ENCODE results near the gene OGDH. TPM values are rescaled to one million over a fixed set of nuclear protein-coding genes. Genes with fewer than 3 reads are reported as not detected.

Gene OGDH
- total and polyA plus RNA-seq, 4 donors, result 27.0 to 95.3 (median 56.6) TPM

DNA sequence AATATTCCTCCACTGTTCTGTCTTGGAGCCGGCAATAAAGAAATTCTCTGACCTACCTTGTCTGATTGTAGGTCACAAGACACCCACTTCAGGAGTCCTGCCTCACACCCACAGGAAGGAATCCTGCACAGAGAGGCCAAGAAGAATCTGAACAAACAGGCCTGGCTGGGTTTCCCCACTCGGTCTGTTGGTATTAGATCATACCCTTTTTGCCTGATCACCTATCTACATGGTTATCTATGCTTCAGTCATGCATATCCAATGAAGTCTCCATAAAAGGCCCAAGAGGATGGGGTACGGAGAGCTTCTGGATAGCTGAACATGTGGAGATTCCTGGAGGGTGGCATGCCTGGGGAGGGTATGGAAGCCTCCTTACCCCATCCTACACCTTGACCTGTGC is 12.3 kb downstream of the OGDH start:
- 84 to 91% methylated on average over 3 of the region's 3 CpGs for WGBS, 2 donors
- H3K27ac ChIP-seq (ENCODE audit: low read depth in 1 of 2, low read length in 2 of 2), result no peak overlapping the region
- no peak overlapping the region for H3K4me3 ChIP-seq (ENCODE audit: low read length in 2 of 2)
- no peaks in the 10 kb centered on the region for H3K4me1 ChIP-seq (ENCODE audit: control insufficient read depth in 1 of 2, insufficient read depth in 2 of 2, low read length in 2 of 2)
- no peak for ATAC-seq (ENCODE audit: low FRiP score)
- no peak for DNase-seq
- intact Hi-C loops (cut with DNase I), result no loop called here
- no peaks in the 10 kb centered on the region for H3K9me3 ChIP-seq (ENCODE audit: control insufficient read depth, low read length)
- H3K36me3 ChIP-seq (ENCODE audit: control insufficient read depth in 1 of 2, insufficient read depth in 2 of 2, low read length in 1 of 2), result no peaks in the 10 kb centered on the region
- H3K27me3 ChIP-seq (ENCODE audit: control insufficient read depth in 1 of 2, insufficient read depth in 2 of 2, low read length in 1 of 2), result no peaks in the 10 kb centered on the region

- Histone ChIP-seq H3K36me3 (ENCODE audit: control insufficient read depth in 1 of 2, insufficient read depth in 2 of 2, low read length in 1 of 2) (peaks cover 0 to 2% of the 10 kb centered on the region in 2 donors), H3K9me3 (ENCODE audit: control insufficient read depth, low read length) (no peaks in the 10 kb centered on the region), H3K4me3 (ENCODE audit: low read length in 2 of 2) (no peak overlapping the region), H3K27ac (ENCODE audit: low read depth in 1 of 2, low read length in 2 of 2) (no peak overlapping the region), H3K4me1 (ENCODE audit: control insufficient read depth in 1 of 2, insufficient read depth in 2 of 2, low read length in 2 of 2) (no peaks in the 10 kb centered on the region), H3K27me3 (ENCODE audit: control insufficient read depth in 1 of 2, insufficient read depth in 2 of 2, low read length in 1 of 2) (no peaks in the 10 kb centered on the region)
- ATAC-seq (ENCODE audit: low FRiP score) (no peak), DNase-seq (no peak)
- WGBS, 2 donors, result 89 to 91% methylated on average over 11 of the region's 11 CpGs
- intact Hi-C loops (cut with DNase I), result no loop called here
Measured at GRCh38 chr7:44621034-44621749, 14.8 kb downstream of the OGDH start.

- no peak overlapping the region for H3K27ac ChIP-seq (ENCODE audit: low read depth in 1 of 2, low read length in 2 of 2)
- ATAC-seq (ENCODE audit: low FRiP score) (no peak), DNase-seq (no peak)
- intact Hi-C loops (cut with DNase I), result no loop called here
- no peaks in the 10 kb centered on the region for H3K27me3 ChIP-seq (ENCODE audit: control insufficient read depth in 1 of 2, insufficient read depth in 2 of 2, low read length in 1 of 2)
- H3K36me3 ChIP-seq (ENCODE audit: control insufficient read depth in 1 of 2, insufficient read depth in 2 of 2, low read length in 1 of 2), result peaks cover 0 to 2% of the 10 kb centered on the region in 2 donors
- H3K9me3 ChIP-seq (ENCODE audit: control insufficient read depth, low read length), result no peaks in the 10 kb centered on the region
- WGBS, 2 donors, result 93 to 94% methylated on average over 5 of the region's 5 CpGs
- no peak overlapping the region for H3K4me3 ChIP-seq (ENCODE audit: low read length in 2 of 2)
- H3K4me1 ChIP-seq (ENCODE audit: control insufficient read depth in 1 of 2, insufficient read depth in 2 of 2, low read length in 2 of 2), result no peaks in the 10 kb centered on the region
Measured at GRCh38 chr7:44621750-44622103, 15.3 kb downstream of the OGDH start.

- no peak overlapping the region for H3K27ac ChIP-seq (ENCODE audit: low read depth in 1 of 2, low read length in 2 of 2)
- H3K4me1 ChIP-seq (ENCODE audit: control insufficient read depth in 1 of 2, insufficient read depth in 2 of 2, low read length in 2 of 2), result no peaks in the 10 kb centered on the region
- no peak for ATAC-seq (ENCODE audit: low FRiP score)
Measured at GRCh38 chr7:44622342-44623151, 16.1 kb downstream of the OGDH start.

GRCh38 chr7:44624318-44624717 is 17.9 kb downstream of the OGDH start:
- WGBS, 2 donors, result 94 to 95% methylated on average over 9 of the region's 9 CpGs
- no peaks in the 10 kb centered on the region for H3K9me3 ChIP-seq (ENCODE audit: control insufficient read depth, low read length)
- no peaks in the 10 kb centered on the region for H3K27me3 ChIP-seq (ENCODE audit: control insufficient read depth in 1 of 2, insufficient read depth in 2 of 2, low read length in 1 of 2)
- H3K36me3 ChIP-seq (ENCODE audit: control insufficient read depth in 1 of 2, insufficient read depth in 2 of 2, low read length in 1 of 2), result peaks cover 0 to 2% of the 10 kb centered on the region in 2 donors
- intact Hi-C loops (cut with DNase I), result no loop called here
- H3K4me3 ChIP-seq (ENCODE audit: low read length in 2 of 2), result no peak overlapping the region
- ATAC-seq (ENCODE audit: low FRiP score) (no peak), DNase-seq (no peak)
- no peak overlapping the region for H3K27ac ChIP-seq (ENCODE audit: low read depth in 1 of 2, low read length in 2 of 2)
- no peaks in the 10 kb centered on the region for H3K4me1 ChIP-seq (ENCODE audit: control insufficient read depth in 1 of 2, insufficient read depth in 2 of 2, low read length in 2 of 2)

More at GRCh38 chr7:44622342-44623151, 16.1 kb downstream of the OGDH start:
- H3K9me3 ChIP-seq (ENCODE audit: control insufficient read depth, low read length), result no peaks in the 10 kb centered on the region
- H3K4me3 ChIP-seq (ENCODE audit: low read length in 2 of 2), result no peak overlapping the region
- intact Hi-C loops (cut with DNase I), result no loop called here
- H3K36me3 ChIP-seq (ENCODE audit: control insufficient read depth in 1 of 2, insufficient read depth in 2 of 2, low read length in 1 of 2), result peaks cover 0 to 2% of the 10 kb centered on the region in 2 donors
- no peak for DNase-seq
- 89 to 93% methylated on average over 5 of the region's 5 CpGs for WGBS, 2 donors
- no peaks in the 10 kb centered on the region for H3K27me3 ChIP-seq (ENCODE audit: control insufficient read depth in 1 of 2, insufficient read depth in 2 of 2, low read length in 1 of 2)

- ATAC-seq (ENCODE audit: low FRiP score), result no peak
- no peaks in the 10 kb centered on the region for H3K9me3 ChIP-seq (ENCODE audit: control insufficient read depth, low read length)
- DNase-seq, result no peak
- H3K4me3 ChIP-seq (ENCODE audit: low read length in 2 of 2), result no peak overlapping the region
- intact Hi-C loops (cut with DNase I), result no loop called here
- no peak overlapping the region for H3K27ac ChIP-seq (ENCODE audit: low read depth in 1 of 2, low read length in 2 of 2)
- peaks cover 0 to 2% of the 10 kb centered on the region in 2 donors for H3K36me3 ChIP-seq (ENCODE audit: control insufficient read depth in 1 of 2, insufficient read depth in 2 of 2, low read length in 1 of 2)
- WGBS, 2 donors, result 73 to 76% methylated on average over 6 of the region's 6 CpGs
- H3K27me3 ChIP-seq (ENCODE audit: control insufficient read depth in 1 of 2, insufficient read depth in 2 of 2, low read length in 1 of 2), result no peaks in the 10 kb centered on the region
- H3K4me1 ChIP-seq (ENCODE audit: control insufficient read depth in 1 of 2, insufficient read depth in 2 of 2, low read length in 2 of 2), result no peaks in the 10 kb centered on the region
Measured at GRCh38 chr7:44625526-44626471, 19.4 kb downstream of the OGDH start.

- no peaks in the 10 kb centered on the region for H3K9me3 ChIP-seq (ENCODE audit: control insufficient read depth, low read length)
- no peaks in the 10 kb centered on the region for H3K27me3 ChIP-seq (ENCODE audit: control insufficient read depth in 1 of 2, insufficient read depth in 2 of 2, low read length in 1 of 2)
- no peak overlapping the region for H3K27ac ChIP-seq (ENCODE audit: low read depth in 1 of 2, low read length in 2 of 2)
- intact Hi-C loops (cut with DNase I), result no loop called here
- H3K36me3 ChIP-seq (ENCODE audit: control insufficient read depth in 1 of 2, insufficient read depth in 2 of 2, low read length in 1 of 2), result peaks cover 0 to 2% of the 10 kb centered on the region in 2 donors
- WGBS, 2 donors, result 73% methylated on average over 4 of the region's 4 CpGs
- H3K4me1 ChIP-seq (ENCODE audit: control insufficient read depth in 1 of 2, insufficient read depth in 2 of 2, low read length in 2 of 2), result no peaks in the 10 kb centered on the region
- ATAC-seq (ENCODE audit: low FRiP score) (no peak), DNase-seq (no peak)
- H3K4me3 ChIP-seq (ENCODE audit: low read length in 2 of 2), result no peak overlapping the region
Measured at GRCh38 chr7:44626620-44627019, 20.2 kb downstream of the OGDH start.

DNA sequence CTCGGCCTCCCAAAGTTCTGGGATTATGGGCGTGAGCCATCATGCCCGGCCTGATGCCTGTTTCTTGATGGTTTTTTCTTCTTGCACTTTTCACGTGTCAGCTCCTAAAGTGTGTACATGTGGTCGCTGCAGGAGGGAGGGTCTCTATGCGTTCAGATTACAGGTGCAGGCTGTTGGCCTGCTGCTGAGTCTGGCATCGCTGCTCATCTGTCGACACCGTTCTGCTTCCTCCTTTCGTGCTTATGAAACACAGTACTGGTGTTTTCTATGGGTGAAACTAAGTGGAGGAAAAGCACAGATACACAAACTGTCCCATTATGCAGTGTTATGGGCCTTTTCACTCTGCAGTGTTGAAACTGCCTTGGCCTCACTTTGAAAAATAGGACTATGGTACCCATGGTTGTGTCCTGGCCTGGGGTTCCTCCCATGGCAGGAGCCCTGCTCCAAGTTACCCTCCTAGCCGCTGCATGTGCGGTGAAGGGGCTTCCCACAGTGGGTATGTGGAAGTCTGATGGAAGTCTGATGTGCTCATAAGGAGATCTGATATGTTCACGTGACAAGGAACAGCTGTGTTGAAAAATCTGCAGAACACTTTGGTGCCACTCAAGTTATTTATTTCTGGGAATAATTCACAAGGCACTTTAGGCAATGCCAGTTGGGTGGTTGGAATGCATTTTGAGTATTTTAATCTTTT is 23.5 kb downstream of the OGDH start:
- no peaks in the 10 kb centered on the region for H3K36me3 ChIP-seq (ENCODE audit: control insufficient read depth in 1 of 2, insufficient read depth in 2 of 2, low read length in 1 of 2)
- H3K27ac ChIP-seq (ENCODE audit: low read depth in 1 of 2, low read length in 2 of 2), result no peak overlapping the region
- H3K4me3 ChIP-seq (ENCODE audit: low read length in 2 of 2), result no peak overlapping the region
- H3K9me3 ChIP-seq (ENCODE audit: control insufficient read depth, low read length), result no peaks in the 10 kb centered on the region
- peaks cover 0 to 2% of the 10 kb centered on the region in 2 donors for H3K4me1 ChIP-seq (ENCODE audit: control insufficient read depth in 1 of 2, insufficient read depth in 2 of 2, low read length in 2 of 2)
- ATAC-seq (ENCODE audit: low FRiP score) (no peak), DNase-seq (no peak)
- WGBS, 2 donors, result 84 to 92% methylated on average over 13 of the region's 13 CpGs
- intact Hi-C loops (cut with DNase I), result loop anchor here in 1 of 2 donors (10.0 kb wide), 1 partner anchor 115 kb away; the partner anchor contains the start of gene ZMIZ2
- no peaks in the 10 kb centered on the region for H3K27me3 ChIP-seq (ENCODE audit: control insufficient read depth in 1 of 2, insufficient read depth in 2 of 2, low read length in 1 of 2)
